DOHH2 (cell line): Measurements from ENCODE around the gene KIAA1614.

Experiments used
- H3F3A ChIP-seq: fragments of 200-600 bp; sonication (generic), shearing (Covaris generic); 2 replicates; pipeline ENCODE4 v1.6.0; 2016; ENCODE audit warnings: antibody characterized with exemption, mild to moderate bottlenecking; ENCODE audit not compliant: control insufficient read depth, insufficient read depth
- H3K27ac ChIP-seq: fragments of 200-600 bp; sonication (generic); 2 replicates; pipeline ENCODE4 v1.5.1; 2014; ENCODE audit warnings: low read depth, mild to moderate bottlenecking, low read length, moderate library complexity
- H3K27me3 ChIP-seq: fragments of 200-600 bp; sonication (generic); 2 replicates; pipeline ENCODE4 v1.6.1; 2014; ENCODE audit warnings: mild to moderate bottlenecking, low read length, mixed read lengths; ENCODE audit not compliant: control insufficient read depth
- H3K36me3 ChIP-seq: fragments of 200-600 bp; sonication (generic); 2 replicates; pipeline ENCODE4 v1.6.1; 2014; ENCODE audit warnings: mild to moderate bottlenecking, low read length, moderate library complexity, mixed read lengths; ENCODE audit not compliant: control insufficient read depth
- H3K4me1 ChIP-seq: fragments of 200-600 bp; sonication (generic); 2 replicates; pipeline ENCODE4 v1.6.1; 2014; ENCODE audit warnings: mild to moderate bottlenecking, low read length, mixed read lengths; ENCODE audit not compliant: control insufficient read depth
- H3K4me2 ChIP-seq: fragments of 200-600 bp; sonication (generic); 2 replicates; pipeline ENCODE4 v1.6.0; 2014; ENCODE audit warnings: mild to moderate bottlenecking, low read length, moderate library complexity
- H3K4me3 ChIP-seq: fragments of 200-600 bp; sonication (generic); 2 replicates; pipeline ENCODE4 v1.5.1; 2014; ENCODE audit warnings: mild to moderate bottlenecking, low read length, mixed read lengths
- H3K79me2 ChIP-seq: fragments of 200-600 bp; sonication (generic); 2 replicates; pipeline ENCODE4 v1.6.1; 2014; ENCODE audit warnings: mild to moderate bottlenecking, low read length, mixed read lengths; ENCODE audit not compliant: control insufficient read depth
- H3K9me2 ChIP-seq: fragments of 200-600 bp; sonication (generic); replicated peaks from 2 replicates; pipeline ENCODE4 v1.6.1; 2014; ENCODE audit warnings: mild to moderate bottlenecking, low read length, mixed read lengths; ENCODE audit not compliant: control insufficient read depth
- H3K9me3 ChIP-seq: fragments of 200-600 bp; sonication (generic); 2 replicates; pipeline ENCODE4 v1.6.1; 2014; ENCODE audit warnings: antibody characterized with exemption, low read length, mixed read lengths; ENCODE audit not compliant: control insufficient read depth, insufficient read depth
- H4K20me1 ChIP-seq: fragments of 200-600 bp; sonication (generic); 2 replicates; pipeline ENCODE4 v1.6.0; 2014; ENCODE audit warnings: low read depth, mild to moderate bottlenecking, antibody characterized with exemption, low read length, moderate library complexity; ENCODE audit not compliant: control insufficient read depth, insufficient read depth
- EZH2phosphoT487 ChIP-seq: fragments of 200-600 bp; sonication (generic); IDR thresholded peaks from 2 replicates; pipeline ENCODE4 v1.6.1; 2017; ENCODE audit warnings: borderline replicate concordance, mild to moderate bottlenecking, antibody characterized with exemption, low read length, moderate library complexity, mixed read lengths
- TF ChIP-seq, protein P1 (sequence below): fragments of 200-600 bp; sonication (generic); IDR thresholded peaks from one replicate; pipeline ENCODE4 v1.5.1; 2014; ENCODE audit warnings: antibody characterized with exemption, mild to moderate bottlenecking, low read depth, low read length; ENCODE audit not compliant: poor library complexity, severe bottlenecking

KIAA1614 gene

DNA sequence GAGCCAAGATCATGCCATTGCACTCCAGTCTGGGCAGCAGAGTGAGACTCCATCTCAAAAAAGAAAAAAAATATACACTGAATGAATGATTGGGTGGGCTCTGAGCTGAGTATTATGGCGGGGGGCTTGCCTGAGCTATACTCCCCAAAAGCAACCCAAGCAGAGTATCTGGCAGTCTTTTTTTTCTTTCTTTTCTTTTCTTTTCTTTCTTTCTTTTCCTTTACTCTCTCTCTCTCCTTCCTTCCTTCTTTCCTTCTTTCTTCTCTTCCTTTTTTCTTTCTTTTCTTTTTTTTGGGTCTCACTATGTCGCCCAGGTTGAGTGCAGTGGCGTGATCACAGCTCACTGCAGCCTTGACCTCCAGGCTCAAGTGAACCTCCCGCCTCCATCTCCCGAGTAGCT, 27.7 kb downstream of the KIAA1614 start:
- H3K9me2 ChIP-seq: no peaks in the 10 kb centered on the region
- no peak overlapping the region for H3K27ac ChIP-seq
- no peaks in the 10 kb centered on the region for H3K79me2 ChIP-seq
- no peaks in the 10 kb centered on the region for H3K9me3 ChIP-seq
- H3K4me3 ChIP-seq: no peak overlapping the region
- H3K36me3 ChIP-seq: no peaks in the 10 kb centered on the region
- peaks cover 3% of the 10 kb centered on the region; the same call in 1 of the 2 replicates for H4K20me1 ChIP-seq
- peaks cover 13% of the 10 kb centered on the region for H3K27me3 ChIP-seq
- no peak for TF ChIP-seq EZH2phosphoT487
- TF ChIP-seq, protein P1, sequence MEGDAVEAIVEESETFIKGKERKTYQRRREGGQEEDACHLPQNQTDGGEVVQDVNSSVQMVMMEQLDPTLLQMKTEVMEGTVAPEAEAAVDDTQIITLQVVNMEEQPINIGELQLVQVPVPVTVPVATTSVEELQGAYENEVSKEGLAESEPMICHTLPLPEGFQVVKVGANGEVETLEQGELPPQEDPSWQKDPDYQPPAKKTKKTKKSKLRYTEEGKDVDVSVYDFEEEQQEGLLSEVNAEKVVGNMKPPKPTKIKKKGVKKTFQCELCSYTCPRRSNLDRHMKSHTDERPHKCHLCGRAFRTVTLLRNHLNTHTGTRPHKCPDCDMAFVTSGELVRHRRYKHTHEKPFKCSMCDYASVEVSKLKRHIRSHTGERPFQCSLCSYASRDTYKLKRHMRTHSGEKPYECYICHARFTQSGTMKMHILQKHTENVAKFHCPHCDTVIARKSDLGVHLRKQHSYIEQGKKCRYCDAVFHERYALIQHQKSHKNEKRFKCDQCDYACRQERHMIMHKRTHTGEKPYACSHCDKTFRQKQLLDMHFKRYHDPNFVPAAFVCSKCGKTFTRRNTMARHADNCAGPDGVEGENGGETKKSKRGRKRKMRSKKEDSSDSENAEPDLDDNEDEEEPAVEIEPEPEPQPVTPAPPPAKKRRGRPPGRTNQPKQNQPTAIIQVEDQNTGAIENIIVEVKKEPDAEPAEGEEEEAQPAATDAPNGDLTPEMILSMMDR: no peak
- H3K4me2 ChIP-seq: no peak overlapping the region
- peaks cover 13% of the 10 kb centered on the region for H3K4me1 ChIP-seq
- no peaks in the 10 kb centered on the region for H3F3A ChIP-seq

DNA sequence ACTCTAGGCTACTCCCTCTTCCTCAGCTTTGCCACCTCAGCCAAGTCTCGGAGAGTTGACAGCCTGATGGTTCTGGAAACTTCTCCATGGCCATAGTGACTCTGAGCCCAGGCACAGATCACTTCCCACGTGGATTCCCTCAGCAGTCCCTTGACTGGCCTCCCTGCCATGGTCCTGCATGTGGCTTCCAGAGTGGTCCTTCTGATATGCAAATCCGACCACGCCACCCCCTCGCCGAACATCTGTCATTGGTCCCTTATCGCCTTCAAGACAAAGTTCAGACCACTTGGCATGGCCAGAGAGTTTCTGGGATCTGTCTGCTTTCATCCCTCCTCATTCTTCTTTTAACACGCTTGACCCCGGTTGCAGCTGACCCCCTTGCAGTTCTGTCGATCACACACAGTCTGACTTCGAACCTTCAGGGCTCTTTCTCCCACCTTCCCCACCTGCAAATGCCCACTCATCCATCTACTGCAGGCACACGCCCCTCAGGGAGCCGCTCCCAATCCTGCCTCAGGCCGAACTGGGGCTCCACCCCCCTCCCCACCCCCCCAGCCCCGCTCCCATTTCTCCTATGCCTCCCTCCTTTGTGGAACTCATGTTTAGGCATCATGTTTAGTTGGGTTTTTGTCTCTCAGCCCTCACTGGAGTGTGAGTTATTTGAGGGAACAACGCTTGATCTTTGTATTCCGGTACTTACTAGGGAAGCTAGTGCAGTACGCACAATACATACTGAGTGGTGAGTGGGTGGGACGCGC, 29.0 kb downstream of the KIAA1614 start:
- Histone ChIP-seq H3K4me1 (peaks cover 5% of the 10 kb centered on the region; the same call in 1 of the 2 replicates), H3K79me2 (no peaks in the 10 kb centered on the region), H3K9me2 (no peaks in the 10 kb centered on the region), H3K4me3 (no peak overlapping the region), H3K9me3 (no peaks in the 10 kb centered on the region), H4K20me1 (peaks cover 3% of the 10 kb centered on the region; the same call in 1 of the 2 replicates), H3K27ac (no peak overlapping the region), H3F3A (no peaks in the 10 kb centered on the region), H3K4me2 (no peak overlapping the region), H3K36me3 (no peaks in the 10 kb centered on the region), H3K27me3 (peaks cover 13% of the 10 kb centered on the region)
- TF ChIP-seq, protein P1: no peak
- no peak for TF ChIP-seq EZH2phosphoT487

DNA sequence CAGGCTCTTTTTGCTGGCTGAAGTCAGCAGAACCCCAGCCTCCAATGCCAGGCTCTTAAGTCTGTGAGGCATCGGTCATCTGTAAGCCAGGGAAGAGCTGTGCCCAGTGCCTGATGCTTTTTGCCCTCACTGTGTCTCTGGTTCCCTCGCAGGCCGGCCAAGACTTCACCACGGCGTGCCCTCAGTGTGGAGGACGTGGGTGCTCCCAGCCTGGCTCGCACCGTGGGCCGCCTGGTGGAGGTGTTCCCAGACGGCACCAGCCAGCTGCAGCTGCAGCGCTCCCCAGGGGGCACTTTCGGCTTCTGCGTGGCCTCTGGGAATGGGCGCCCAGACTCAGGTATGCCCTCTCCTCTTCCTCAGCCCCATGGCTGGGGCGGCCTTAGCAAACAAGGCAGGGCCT, 32.5 kb downstream of the KIAA1614 start:
- Histone ChIP-seq H3K4me1 (no peaks in the 10 kb centered on the region), H3F3A (no peaks in the 10 kb centered on the region), H3K9me2 (no peaks in the 10 kb centered on the region), H3K36me3 (no peaks in the 10 kb centered on the region), H3K27ac (no peak overlapping the region), H3K4me3 (no peak overlapping the region), H3K9me3 (no peaks in the 10 kb centered on the region), H3K27me3 (no peaks in the 10 kb centered on the region), H3K4me2 (no peak overlapping the region), H3K79me2 (no peaks in the 10 kb centered on the region), H4K20me1 (no peaks in the 10 kb centered on the region)
- TF ChIP-seq, protein P1: no peak
- TF ChIP-seq EZH2phosphoT487: no peak
